NCI-H146 (cell line): ENCODE data around the gene GNB1L.

Experiments used
- DNase-seq: peaks from one replicate; lab custom pipeline; 2025; lab: John Stamatoyannopoulos, UW

GNB1L gene

DNA sequence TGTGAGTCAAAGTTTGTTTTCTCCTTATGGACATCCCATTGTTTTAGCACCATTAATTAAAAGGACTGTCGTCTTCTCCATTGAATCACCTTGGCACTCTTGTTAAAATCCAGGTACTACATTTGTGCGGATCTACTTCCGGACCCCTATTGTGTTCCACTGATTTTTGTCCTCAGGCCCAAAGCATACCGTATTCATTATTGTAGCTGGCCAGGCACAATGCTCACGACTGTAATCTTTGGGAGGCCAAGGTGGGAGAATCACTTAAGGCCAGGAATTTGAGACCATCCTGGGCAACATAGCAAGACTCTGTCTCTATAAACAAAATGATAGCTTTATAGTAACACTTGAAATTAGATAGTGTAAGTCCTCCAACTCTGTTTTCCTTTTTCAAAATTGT lies 8.9 kb upstream of the GNB1L start:
- DNase-seq: no peak

DNA sequence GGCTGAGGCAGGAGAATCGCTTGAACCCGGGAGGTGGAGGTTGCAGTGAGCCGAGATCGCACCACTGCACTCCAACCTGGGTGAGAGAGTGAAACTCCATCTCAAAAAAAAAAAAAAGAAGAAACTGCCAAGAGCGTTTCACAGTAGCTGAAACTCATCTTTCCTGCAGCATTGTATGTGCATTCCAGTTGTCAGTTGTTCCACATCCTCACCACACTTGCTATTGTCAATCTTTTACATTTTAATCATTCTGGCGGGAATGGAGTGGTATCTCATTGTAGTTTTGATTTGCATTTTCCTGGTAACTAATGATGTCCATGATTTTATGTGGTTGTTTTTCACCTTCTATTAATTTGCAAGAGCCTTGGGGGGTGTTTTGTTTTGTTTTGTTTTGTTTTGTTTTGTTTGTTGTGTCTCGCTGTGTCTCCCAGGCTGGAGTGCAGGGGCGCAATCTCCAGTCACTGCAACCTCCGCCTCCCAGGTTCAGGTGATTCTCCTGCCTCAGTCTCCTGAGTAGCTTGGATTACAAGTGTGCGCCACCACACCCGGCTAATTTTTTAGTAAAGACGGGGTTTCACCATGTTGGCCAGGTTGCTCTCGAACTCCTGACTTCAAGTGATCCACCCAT lies 8.1 kb upstream of the GNB1L start:
- DNase-seq: no peak

DNA sequence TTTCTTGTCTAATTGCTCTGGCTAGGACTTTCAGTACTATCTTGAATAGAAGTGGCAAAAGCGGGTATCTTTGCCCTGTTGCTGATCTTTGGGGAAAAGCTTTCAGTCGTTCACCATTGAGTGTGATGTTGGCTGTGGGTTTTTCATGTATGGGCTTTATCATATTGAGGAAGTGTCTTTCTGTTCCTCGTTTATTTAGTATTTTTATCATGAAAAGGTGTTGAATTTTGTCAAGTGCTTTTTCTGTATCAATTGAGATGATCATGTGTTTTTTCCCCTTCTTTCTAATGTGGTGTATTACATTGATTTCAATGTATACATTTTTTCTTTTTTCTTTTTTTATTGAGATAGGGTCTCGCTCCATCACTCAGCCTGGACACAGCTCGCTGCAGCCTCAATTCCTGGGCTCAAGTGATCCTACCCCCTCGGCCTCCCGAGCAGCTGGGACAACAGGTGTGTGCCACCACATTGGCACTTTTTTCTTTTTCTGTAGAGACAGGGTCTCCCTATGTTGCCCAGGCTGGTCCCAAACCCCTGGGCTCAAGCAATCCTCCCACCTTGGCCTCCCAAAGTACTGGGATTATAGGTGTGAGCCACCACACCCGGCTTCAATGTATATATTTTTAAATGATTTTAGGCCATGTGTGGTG lies 5.3 kb upstream of the GNB1L start:
- DNase-seq: no peak

DNA sequence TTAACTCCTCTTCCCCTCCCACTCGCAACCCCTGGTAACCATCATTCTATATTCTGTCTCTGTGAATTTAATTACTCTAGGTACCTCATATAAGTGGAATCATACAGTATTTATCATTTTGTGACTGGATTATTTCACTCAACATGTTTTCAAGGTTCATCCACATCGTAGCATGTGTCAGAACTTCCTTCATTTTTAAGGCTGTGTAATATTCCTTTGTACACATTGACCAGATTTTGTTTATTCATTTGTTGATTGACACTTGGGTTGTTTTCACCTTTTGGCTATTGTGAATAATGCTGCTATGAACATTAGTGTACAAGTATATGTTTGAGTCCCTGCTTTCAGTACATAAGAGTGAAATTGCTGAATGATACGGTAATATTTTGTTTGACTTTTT lies 2.7 kb upstream of the GNB1L start:
- DNase-seq: no peak

DNA sequence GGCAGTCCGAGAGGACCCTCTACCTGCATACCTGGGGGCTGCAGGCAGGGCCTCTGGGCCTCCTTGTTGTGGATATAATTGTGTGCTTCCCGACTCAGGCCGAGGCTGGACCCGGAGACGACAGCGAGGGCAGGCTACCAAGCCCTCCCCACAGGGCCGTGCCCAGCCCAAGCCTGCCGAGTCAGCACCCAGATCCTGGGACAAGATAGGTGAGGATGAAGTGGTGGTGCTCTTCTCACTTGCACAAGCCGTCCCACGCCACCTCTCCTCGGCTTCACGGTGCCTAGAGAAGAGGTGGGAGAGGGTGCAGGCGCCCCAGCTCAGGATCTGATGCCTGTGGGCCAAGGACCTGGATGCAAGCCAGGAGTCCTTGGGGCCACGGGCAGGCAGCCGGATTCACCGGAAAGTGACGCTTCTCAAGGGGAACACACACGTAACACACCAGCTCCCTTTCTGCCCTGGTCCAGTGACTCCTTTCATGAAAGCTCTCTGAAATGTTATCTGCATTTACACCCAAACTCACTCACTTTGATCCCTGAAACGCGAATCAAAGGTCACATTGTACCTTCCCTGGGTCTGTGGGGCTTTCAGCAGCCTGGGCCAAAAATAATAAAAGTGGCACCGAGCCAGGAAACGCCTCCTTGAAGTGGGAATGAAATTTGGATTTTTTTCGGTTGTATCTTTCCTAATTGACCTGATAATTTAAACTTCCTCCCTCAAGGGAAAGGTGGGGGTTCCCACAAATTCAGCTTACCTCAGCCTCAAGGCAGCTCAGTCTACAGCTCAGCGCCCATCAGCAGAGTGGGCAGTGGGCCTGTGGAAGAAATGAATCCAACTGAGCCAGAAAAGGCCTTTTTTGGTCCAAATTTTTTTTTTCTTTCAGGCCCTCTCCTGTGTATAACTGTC lies 1.1 kb upstream of the GNB1L start:
- DNase-seq: peak; percentile 35

DNA sequence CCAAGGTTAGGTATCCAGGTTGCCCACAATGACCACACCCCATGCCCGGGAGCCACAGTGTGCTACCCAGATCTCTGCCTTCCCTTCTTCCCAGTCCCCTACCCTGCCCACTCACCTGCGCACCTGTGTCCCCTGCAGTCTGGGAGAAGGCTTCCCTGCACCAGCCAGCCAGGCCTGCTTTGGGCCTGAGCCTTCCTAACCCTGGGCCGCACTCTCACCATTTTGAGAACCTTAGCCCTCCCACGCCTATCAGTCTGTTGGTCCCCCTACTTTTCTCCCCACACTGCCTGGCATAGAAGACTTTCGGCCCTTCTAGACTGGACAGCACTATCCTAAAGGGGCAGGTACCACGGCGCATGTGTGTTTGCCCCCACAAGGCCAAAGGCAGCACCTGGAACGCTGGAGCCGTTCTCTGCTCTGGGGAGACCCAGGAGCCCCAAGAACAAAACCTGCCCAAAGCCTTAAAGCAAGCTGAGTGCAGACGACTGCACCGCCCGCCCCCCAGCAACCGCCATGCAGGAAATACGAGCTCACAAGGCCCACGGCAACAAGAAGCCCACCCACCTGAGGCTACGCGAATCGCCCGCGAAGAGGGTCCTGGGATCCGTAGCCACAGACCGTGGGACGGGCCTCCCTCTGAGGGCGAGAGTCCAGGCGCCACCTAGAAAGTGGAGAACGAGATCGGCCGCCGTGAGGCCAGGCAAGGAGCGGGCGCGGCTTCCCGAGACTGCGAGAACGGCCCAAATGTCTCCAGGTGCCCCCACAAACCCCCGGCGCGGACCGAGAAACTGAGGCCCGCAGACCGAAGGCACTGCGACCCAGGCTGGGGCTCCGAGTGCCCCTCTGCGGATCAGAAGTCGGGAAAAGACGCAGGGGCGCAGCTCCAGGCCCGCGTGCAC lies 546 bp downstream of the GNB1L start:
- DNase-seq: peak; percentile 29

DNA sequence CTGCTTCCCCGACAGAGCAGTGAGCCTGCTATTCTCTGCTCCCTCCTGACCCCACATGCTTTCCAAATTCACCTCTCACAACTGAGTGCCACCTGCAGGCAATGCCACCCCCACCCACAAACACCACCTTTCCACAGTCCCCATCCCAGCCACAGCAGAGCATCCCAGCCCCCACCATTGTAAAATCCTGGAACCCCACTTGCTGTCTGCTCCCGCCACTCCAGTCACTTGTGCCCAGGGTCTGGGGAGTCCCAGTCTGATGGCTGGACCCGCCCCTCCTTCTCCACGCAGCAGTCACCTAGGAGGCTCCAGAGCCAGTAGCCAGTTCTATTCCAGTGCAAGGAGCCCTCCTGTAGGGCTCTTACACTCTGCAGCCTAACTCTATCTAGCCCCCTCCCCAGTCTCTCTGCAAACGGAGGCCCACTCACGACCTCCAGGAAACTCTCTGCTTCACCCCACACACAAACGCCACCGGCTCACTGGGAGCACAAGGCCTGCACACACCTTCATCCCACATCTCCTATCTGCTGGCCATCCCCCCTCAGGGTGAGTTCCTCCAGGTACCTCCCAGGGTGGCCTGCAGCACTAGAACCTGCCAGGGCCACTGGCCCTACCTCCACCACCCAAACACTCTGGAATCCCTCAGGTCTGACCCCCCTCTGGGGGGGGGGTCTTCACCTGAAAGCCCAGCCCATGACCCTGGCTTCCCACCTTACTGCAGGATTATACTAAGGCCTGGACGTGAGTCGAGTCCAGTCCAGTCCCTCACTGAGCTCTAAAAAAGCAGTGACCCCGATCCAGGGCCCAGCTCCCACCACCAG lies 1.4 kb downstream of the GNB1L start:
- no peak for DNase-seq

DNA sequence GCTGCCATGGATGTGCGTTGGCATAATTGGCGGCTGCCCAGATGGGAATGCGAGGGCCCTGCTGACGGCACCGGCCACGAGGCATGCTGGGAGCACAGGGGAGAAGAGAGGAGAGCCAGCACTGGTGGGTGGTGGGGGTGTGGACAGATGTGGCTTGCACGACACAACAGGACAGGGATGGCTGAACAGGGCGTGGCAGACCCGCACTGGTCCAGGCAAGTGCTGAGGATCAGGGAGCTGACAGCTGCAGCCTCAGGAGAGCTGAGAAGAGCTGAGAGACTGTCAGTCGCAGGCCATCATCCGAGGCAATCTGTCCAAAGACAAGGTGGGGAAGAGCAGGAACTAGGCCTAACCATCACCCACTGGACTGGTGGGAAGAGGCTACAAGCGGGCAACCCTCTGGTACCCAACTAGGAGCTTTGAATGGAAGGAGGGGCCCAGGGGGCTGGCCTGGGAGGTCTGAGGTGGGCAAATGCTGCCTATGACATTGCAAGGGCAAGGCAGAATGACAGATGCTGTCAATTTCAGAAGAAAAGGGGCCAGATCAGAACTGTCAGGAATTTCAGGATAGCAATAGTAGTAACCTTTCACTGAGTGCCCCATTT lies 2.4 kb downstream of the GNB1L start:
- DNase-seq: no peak

DNA sequence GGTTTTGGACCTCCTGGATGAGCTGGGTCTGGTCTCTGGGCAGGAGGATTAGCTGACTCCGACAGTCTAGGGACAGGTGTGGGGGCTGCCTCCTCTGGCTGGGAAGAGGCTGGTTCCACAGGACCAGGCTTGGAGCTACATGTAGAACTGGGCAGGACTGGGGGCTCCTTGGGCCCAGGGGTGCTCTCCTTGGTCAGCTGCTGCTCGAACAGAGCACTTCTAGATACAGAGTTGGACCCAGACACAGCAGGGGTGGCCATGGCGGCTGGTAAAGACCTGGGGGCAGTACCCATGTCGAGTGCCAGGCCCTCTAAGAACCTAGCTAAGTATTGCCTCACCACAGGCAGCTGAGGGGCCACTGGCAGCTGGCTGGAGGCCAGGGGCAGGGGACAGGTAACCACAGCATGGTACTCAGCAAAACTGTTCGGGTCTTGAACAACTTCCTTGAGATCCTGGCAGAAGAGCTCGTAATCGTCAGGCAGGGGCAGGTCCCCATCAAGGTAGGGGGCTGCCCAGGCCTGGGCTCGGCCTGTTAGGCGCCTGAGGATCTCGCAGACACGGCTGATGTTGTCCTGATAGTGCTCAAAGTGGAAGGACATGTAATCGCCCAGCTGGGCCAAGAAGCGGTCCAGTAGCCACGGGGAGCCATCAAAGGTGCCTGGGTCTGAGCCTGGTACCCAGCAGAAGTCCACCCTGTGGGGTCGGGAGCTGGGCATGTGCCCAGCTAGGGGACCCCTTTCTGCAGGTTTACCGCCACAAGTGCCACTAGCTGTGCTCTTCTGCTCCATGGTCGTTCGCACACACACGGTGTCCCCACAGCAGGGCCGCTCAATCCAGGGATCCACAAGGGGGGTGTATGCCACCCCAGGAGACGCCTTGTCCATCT lies 3.1 kb downstream of the GNB1L start:
- DNase-seq: no peak

DNA sequence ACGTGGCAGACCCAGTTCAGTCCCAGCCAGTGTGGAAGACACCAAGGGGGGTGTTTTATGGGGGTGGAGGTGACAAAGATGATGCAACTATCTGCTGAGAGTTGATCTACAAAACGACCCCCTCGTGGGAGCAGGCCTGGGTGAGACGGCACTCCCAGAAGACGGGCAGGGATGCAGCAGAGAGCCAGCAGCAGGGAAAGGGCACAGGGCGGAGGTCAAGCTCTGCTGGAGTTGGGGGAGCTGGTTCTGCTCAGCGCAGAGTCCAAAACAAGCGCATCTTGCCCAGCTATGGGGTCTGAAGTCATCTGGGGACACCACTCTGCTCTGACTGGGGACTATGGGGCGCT lies 3.9 kb downstream of the GNB1L start:
- DNase-seq: no peak

DNA sequence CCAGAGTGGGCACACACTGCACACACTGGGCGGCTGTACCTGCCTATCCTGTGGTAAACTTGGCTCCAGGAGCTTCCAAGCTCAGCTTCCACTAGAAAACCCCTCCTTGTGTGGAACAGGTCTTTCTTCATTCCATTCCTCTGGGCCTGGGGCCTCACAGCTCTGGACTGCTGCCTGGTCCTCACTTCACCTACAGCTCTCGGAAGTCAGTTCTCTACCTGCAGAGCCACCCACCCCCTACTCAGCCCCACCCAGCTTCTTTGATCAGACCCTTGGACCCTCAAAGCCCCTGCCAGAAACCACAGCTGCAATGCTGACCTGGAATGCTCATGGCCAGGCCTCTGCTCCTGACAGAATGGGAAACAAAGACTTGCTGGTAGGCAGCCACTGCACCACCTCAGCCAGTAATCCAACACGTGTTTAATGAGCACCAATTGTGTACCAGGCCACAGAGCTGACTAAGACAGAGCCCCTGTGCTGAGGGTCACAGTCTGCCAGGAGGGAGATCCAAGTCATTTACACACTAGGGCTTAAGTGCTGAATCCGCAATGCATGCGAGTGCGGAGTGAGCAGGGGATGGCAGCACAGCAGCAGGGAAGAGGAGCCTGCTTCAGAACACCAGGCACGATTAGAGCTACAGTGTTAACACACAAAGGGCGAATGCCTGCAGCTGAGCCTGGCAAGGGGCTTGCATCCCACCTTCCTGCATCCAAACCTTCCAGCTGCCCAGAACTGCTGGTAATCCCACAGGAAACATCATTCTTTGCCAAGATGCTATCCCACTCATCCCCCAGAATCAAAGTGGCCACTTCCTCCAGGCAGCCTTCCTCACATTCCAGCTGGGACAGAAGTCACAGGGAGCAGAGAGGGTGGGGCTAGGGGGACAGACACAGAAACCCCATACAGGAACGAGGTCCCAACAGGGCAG lies 4.6 kb downstream of the GNB1L start:
- DNase-seq: no peak

DNA sequence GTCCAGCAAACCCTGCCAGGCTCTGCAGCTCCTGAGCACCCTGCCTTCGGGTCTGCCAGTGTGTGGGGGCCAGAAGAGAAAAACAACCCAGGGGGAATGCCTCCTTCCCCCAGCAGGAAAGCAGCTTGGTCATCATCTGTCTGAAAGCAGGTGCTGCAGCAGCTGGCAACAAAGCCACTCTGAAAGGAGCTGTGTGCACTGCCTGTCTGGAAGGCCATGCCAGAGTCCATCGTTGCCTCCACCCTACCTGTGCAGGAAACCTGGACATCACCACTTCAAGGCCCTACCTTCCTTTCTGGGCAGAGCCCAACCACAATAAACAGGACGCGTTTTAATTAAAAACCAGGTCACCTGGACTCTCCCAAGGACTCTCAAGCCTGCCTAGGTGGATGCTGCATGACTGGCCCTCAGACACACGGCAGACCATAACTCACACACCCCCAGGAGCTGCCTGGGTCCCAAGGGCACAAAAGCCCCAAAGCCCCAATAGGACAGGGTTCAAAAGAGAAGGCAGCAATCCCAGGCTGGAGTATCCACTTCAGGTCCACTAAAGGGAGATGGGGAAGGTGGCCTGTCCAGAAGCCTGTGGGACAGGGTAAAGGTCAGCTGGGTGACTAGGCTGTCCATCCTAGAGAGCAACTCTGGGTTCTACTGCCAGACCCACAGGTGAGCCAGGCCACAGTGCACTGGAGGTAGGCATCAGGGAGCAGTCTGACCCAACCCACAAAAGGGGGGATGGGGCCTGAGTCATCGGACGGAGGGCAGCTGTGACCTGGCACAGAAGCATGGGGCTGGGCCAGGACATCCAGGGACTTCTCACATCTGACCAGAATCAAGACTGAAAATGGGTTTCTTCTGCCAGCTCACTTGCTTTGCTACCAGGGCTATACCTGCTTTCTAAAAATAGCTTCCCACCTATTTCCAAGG lies 6.1 kb downstream of the GNB1L start:
- peak; percentile 43 for DNase-seq

DNA sequence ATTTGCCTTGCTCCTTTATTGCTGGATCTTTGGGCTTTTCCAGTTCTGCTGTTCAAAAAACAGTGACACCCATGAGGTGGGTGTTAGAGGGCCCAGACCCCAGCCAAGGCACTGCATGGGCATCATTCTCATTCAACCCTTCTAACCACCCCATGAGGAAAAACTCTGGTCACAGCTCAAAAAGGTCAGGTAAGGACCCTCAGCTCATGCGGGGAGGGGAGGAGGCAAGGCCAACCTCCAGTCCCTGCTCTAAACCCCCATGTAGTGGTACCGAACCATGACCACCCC lies 7.4 kb downstream of the GNB1L start:
- no peak for DNase-seq

DNA sequence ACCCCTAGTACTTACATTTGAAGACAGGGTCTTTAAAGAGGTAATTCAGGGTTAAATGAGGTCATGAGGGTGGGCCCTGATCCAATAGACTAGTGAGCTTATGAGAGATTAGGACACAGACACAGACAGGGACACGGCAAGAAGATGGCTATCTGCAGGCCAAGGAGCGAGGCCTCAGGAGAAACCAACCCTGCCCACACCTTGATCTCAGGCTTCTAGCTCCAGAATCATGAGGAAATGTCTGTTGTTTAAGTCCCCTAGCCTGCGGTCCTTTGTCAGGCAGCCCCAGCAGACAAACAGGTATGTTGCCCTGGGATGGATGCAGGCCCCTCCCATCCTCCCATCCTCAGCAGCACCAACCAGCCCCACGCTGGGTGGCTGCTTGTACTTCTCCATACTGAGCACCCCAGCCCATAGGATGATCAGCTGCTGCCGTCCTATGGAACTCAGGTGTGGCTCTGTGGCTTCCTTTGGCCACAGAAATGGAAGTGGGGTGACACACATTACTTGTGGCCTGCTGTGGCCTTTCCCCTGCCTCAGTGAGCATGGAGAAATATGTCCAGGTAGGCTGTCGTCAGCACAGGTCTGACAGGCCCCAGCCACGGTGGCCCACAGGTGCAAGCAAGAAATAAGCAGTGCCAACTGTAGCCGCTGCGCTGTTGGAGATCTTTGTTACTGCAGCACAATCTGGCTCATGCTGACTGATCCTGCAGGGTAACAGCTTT lies 7.9 kb downstream of the GNB1L start:
- no peak for DNase-seq

DNA sequence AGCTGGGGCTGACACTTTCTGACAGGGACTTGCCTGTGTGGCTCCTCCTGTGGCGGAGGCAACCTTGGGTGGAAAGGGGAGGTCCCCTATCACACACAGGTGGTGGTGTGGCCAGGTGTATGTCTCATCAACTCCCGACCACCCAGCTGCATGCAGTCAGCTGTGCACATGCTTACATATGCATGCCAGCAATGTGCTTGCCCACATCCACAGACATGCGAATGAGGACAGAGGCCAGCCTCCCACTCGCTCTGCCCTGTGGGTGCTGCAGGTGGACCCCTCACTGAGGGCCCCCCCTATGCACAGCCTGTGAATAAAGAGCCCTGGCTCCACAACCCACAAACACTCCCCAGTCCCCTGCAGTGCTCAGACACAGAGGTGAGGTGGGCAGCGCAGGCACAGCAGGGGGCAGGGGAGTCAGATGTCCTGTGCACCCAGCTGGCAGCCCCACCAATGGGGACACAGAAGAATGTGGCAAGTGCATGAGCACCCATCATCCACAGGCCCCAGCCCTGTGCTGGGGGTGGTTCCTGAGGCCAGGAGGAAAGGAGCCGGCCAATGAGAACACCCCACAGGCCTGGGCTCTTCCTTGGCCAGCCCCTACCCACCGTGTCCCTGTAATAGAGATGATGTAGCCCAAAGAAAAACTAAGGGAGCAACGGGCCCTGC lies 9.5 kb downstream of the GNB1L start:
- no peak for DNase-seq

DNA sequence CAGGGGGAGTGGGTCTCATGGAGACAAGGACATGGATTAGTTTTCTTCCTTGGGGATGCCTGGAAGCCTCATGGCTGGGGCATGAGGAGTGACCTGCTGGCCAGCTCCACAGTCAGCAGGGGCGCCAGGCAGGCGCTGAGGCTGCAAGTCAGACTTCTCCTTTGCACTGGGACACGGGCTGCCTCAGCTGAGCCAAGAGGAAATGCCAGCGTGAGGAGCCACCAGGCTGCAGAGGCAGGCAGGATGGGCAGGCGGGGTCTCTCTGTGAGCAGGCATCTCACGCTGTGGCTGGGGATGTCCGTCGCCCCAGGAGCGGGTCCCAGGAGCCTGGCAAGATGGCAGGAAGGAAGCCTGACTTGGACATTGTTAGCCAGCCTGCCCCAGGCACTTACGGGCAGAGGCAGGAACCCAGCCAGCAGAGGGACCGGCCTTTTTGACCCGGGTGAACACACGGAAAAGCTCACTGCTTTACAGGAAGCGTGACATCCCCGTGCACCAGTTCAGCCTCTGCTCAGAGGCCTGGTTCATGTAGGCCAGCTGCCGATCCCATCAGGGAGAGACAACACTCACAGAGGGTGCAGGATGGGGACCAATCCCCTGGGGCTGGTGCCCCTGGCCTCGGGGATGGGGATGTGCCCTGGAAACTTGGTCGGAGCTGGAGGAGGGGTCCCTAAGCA lies 10.2 kb downstream of the GNB1L start:
- DNase-seq: no peak
